GM18511 (cell line): Measurements from ENCODE around the gene GRK1.
"Not testable (repeated sequence)": the region's sequence is repeated elsewhere in the genome, so short reads cannot be mapped to it uniquely, and the experiment has no call there.

Experiments used
- ATAC-seq: cut with Tn5 transposase; IDR thresholded peaks from one replicate; pipeline ENCODE4 v1.9.1; 2021; ENCODE audit warnings: mild to moderate bottlenecking, moderate library complexity; ENCODE audit not compliant: unreplicated experiment

Gene GRK1

GRCh38 chr13:113666951-113667701 is at the start of gene GRK1:
Gene GRK1 (plus strand): TSS chr13:113667219. CDS start chr13:113667387, 168 bp downstream.
- no peak for ATAC-seq

GRCh38 chr13:113617961-113618360 is 49.1 kb upstream of the GRK1 start:
- no peak for ATAC-seq

GRCh38 chr13:113618455-113618854 is 48.6 kb upstream of the GRK1 start:
- ATAC-seq = no peak

- no peak for ATAC-seq
Observed at GRCh38 chr13:113620036-113620796, 46.8 kb upstream of the GRK1 start.

GRCh38 chr13:113621046-113621445 is 46.0 kb upstream of the GRK1 start:
- ATAC-seq = no peak

- ATAC-seq = not testable (repeated sequence)
Observed at GRCh38 chr13:113621498-113621897, 45.5 kb upstream of the GRK1 start.

GRCh38 chr13:113621986-113622550 is 45.0 kb upstream of the GRK1 start:
- ATAC-seq = not testable (repeated sequence)

- no peak for ATAC-seq
Observed at GRCh38 chr13:113622791-113623490, 44.1 kb upstream of the GRK1 start.

GRCh38 chr13:113623491-113624234 is 43.4 kb upstream of the GRK1 start:
- no peak for ATAC-seq

GRCh38 chr13:113624235-113624587 is 42.8 kb upstream of the GRK1 start:
- no peak for ATAC-seq

GRCh38 chr13:113624640-113625304 is 42.2 kb upstream of the GRK1 start:
- not testable (repeated sequence) for ATAC-seq

- no peak for ATAC-seq
Observed at GRCh38 chr13:113625965-113626721, 40.9 kb upstream of the GRK1 start.

GRCh38 chr13:113627136-113627535 is 39.9 kb upstream of the GRK1 start:
- no peak for ATAC-seq

- ATAC-seq = no peak
Observed at GRCh38 chr13:113628291-113629270, 38.4 kb upstream of the GRK1 start.

- no peak for ATAC-seq
Observed at GRCh38 chr13:113629866-113630265, 37.2 kb upstream of the GRK1 start.

GRCh38 chr13:113630296-113630695 is 36.7 kb upstream of the GRK1 start:
- ATAC-seq = no peak

- ATAC-seq = no peak
Observed at GRCh38 chr13:113630804-113631203, 36.2 kb upstream of the GRK1 start.
